ENCODE measurements around the gene MRRF.

Gene MRRF

GRCh38 chr9:122268041-122268814 lies 3.5 kb downstream of the MRRF start:
- no peak overlapping the region for H3K4me3 ChIP-seq (ENCODE audit: control insufficient read depth in 1 of 7, extremely low read depth in 1 of 7, insufficient read depth in 4 of 7, low read depth in 2 of 7, low read length in 6 of 7)
- peaks cover 19 to 25% (median 21%) of the 10 kb centered on the region in 4 experiments for H3K4me1 ChIP-seq (ENCODE audit: control extremely low read depth in 1 of 4, control insufficient read depth in 4 of 4, insufficient read depth in 4 of 4, low read length in 3 of 4)
- no peak overlapping the region for H3K27ac ChIP-seq (ENCODE audit: insufficient read depth in 1 of 2, low read depth in 1 of 2, low read length in 2 of 2, poor library complexity in 1 of 2, severe bottlenecking in 2 of 2)
- DNase-seq = peak in 1 of 3 donors; percentile 24
- ChIA-PET POLR2A (no interaction called here), CTCF (interaction anchor here (1.4 to 1.8 kb wide), 2 partner anchors 10 to 17 kb away, joined by 3 read pairs; no protein-coding TSS in a partner anchor)
- peaks cover 2 to 17% (median 13%) of the 10 kb centered on the region in 4 experiments for H3K36me3 ChIP-seq (ENCODE audit: control insufficient read depth in 4 of 4, insufficient read depth in 4 of 4, low read length in 3 of 4)
- no peaks in the 10 kb centered on the region for H3K27me3 ChIP-seq (replicated peaks in 2 of 5; ENCODE audit: control insufficient read depth in 4 of 5, insufficient read depth in 5 of 5, low read length in 4 of 5)
- WGBS (ENCODE audit: insufficient coverage) = 96% methylated on average over 5 of the region's 6 CpGs
- H3K9me3 ChIP-seq (ENCODE audit: control extremely low read depth in 1 of 5, control insufficient read depth in 4 of 5, insufficient read depth in 2 of 5, low read depth in 1 of 5, low read length in 4 of 5) = no peaks in the 10 kb centered on the region

GRCh38 chr9:122274055-122274454 lies 9.4 kb downstream of the MRRF start:
- Histone ChIP-seq H3K27me3 (replicated peaks in 2 of 5; ENCODE audit: control insufficient read depth in 4 of 5, insufficient read depth in 5 of 5, low read length in 4 of 5) (no peaks in the 10 kb centered on the region), H3K36me3 (ENCODE audit: control insufficient read depth in 4 of 4, insufficient read depth in 4 of 4, low read length in 3 of 4) (peaks cover 6 to 43% (median 22%) of the 10 kb centered on the region in 4 experiments), H3K27ac (ENCODE audit: insufficient read depth in 1 of 2, low read depth in 1 of 2, low read length in 2 of 2, poor library complexity in 1 of 2, severe bottlenecking in 2 of 2) (no peak overlapping the region), H3K4me3 (ENCODE audit: control insufficient read depth in 1 of 7, extremely low read depth in 1 of 7, insufficient read depth in 4 of 7, low read depth in 2 of 7, low read length in 6 of 7) (no peak overlapping the region), H3K4me1 (ENCODE audit: control extremely low read depth in 1 of 4, control insufficient read depth in 4 of 4, insufficient read depth in 4 of 4, low read length in 3 of 4) (no peaks in the 10 kb centered on the region), H3K9me3 (ENCODE audit: control extremely low read depth in 1 of 5, control insufficient read depth in 4 of 5, insufficient read depth in 2 of 5, low read depth in 1 of 5, low read length in 4 of 5) (peaks cover 0 to 9% (median 5%) of the 10 kb centered on the region in 5 experiments)
- 100% methylated on average over 2 of the region's 2 CpGs for WGBS (ENCODE audit: insufficient coverage)
- DNase-seq = no peak
- ChIA-PET POLR2A (no interaction called here), CTCF (no interaction called here)

DNA sequence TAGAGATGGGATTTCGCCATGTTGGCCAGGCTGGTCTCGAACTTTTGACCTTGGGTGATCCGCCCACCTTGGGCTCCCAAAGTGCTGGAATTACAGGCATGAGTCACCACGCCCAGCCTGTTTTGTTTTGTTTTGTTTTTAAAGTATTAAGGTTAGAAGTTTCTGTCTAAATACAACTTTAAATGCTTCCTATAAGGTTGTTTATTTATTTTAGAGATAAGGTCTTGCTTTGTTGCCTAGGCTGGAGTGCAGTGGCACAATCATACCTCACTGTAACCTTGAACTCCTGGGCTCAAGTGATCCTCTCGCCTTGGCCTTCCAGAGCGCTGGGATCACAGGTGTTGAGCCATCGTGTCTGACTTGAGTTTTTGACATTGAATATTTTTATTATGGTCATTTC lies 11.4 kb downstream of the MRRF start:
- 93% methylated on average over 3 of the region's 7 CpGs for WGBS (ENCODE audit: insufficient coverage)
- no peaks in the 10 kb centered on the region for H3K4me1 ChIP-seq (ENCODE audit: control extremely low read depth in 1 of 4, control insufficient read depth in 4 of 4, insufficient read depth in 4 of 4, low read length in 3 of 4)
- peaks cover 0 to 9% (median 5%) of the 10 kb centered on the region in 5 experiments for H3K9me3 ChIP-seq (ENCODE audit: control extremely low read depth in 1 of 5, control insufficient read depth in 4 of 5, insufficient read depth in 2 of 5, low read depth in 1 of 5, low read length in 4 of 5)
- POLR2A ChIA-PET = interaction anchor here (0.7 kb wide), 1 partner anchor 9 kb away, joined by 3 read pairs; no protein-coding TSS in a partner anchor
- no peak overlapping the region for H3K27ac ChIP-seq (ENCODE audit: insufficient read depth in 1 of 2, low read depth in 1 of 2, low read length in 2 of 2, poor library complexity in 1 of 2, severe bottlenecking in 2 of 2)
- H3K27me3 ChIP-seq (replicated peaks in 2 of 5; ENCODE audit: control insufficient read depth in 4 of 5, insufficient read depth in 5 of 5, low read length in 4 of 5) = no peaks in the 10 kb centered on the region
- H3K4me3 ChIP-seq (ENCODE audit: control insufficient read depth in 1 of 7, extremely low read depth in 1 of 7, insufficient read depth in 4 of 7, low read depth in 2 of 7, low read length in 6 of 7) = no peak overlapping the region
- no peak for DNase-seq
- H3K36me3 ChIP-seq (ENCODE audit: control insufficient read depth in 4 of 4, insufficient read depth in 4 of 4, low read length in 3 of 4) = peaks cover 4 to 48% (median 26%) of the 10 kb centered on the region in 4 experiments
- CTCF ChIA-PET = interaction anchor here (1.9 kb wide), 1 partner anchor 11 kb away, joined by 9 read pairs; no protein-coding TSS in a partner anchor

DNA sequence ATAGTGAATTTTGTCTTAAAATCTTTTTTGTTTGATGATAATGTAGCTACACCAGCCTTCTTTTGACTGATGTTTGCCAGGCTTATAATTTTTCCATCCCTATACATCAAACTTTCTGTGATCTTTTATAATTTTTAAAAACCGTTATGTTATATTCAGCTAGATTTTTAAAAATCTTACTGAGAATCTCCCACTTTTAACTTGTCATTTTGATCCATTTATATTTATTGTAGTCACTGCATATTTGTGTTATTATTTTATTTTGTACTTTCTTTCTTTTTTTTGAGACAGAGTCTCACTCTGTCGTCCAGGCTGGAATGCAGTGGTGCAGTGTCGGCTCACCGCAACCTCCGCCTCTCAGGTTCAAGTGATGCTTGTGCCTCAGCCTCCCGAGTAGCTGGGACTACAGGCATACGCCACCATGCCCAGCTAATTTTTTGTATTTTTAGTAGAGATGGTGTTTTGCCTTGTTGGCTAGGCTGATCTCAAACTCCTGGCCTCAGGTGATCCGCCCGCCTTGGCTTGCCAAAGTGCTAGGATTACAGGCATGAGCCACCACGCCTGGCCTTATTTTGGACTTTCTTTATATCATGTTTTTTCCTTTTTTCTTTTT lies 12.7 kb downstream of the MRRF start:
- ChIA-PET CTCF (interaction anchor here (1.3 to 1.9 kb wide), 4 partner anchors 9 to 62 kb away, joined by 3 to 9 read pairs (median 3); partner anchors contain the start of genes MRRF and RBM18), POLR2A (no interaction called here)
- Histone ChIP-seq H3K4me1 (ENCODE audit: control extremely low read depth in 1 of 4, control insufficient read depth in 4 of 4, insufficient read depth in 4 of 4, low read length in 3 of 4) (no peaks in the 10 kb centered on the region), H3K4me3 (ENCODE audit: control insufficient read depth in 1 of 7, extremely low read depth in 1 of 7, insufficient read depth in 4 of 7, low read depth in 2 of 7, low read length in 6 of 7) (no peak overlapping the region), H3K27ac (ENCODE audit: insufficient read depth in 1 of 2, low read depth in 1 of 2, low read length in 2 of 2, poor library complexity in 1 of 2, severe bottlenecking in 2 of 2) (no peak overlapping the region), H3K9me3 (ENCODE audit: control extremely low read depth in 1 of 5, control insufficient read depth in 4 of 5, insufficient read depth in 2 of 5, low read depth in 1 of 5, low read length in 4 of 5) (peaks cover 0 to 9% (median 5%) of the 10 kb centered on the region in 5 experiments), H3K27me3 (replicated peaks in 2 of 5; ENCODE audit: control insufficient read depth in 4 of 5, insufficient read depth in 5 of 5, low read length in 4 of 5) (no peaks in the 10 kb centered on the region), H3K36me3 (ENCODE audit: control insufficient read depth in 4 of 4, insufficient read depth in 4 of 4, low read length in 3 of 4) (peaks cover 10 to 46% (median 31%) of the 10 kb centered on the region in 4 experiments)
- DNase-seq = no peak
- WGBS (ENCODE audit: insufficient coverage) = 100% methylated on average over 6 of the region's 10 CpGs

DNA sequence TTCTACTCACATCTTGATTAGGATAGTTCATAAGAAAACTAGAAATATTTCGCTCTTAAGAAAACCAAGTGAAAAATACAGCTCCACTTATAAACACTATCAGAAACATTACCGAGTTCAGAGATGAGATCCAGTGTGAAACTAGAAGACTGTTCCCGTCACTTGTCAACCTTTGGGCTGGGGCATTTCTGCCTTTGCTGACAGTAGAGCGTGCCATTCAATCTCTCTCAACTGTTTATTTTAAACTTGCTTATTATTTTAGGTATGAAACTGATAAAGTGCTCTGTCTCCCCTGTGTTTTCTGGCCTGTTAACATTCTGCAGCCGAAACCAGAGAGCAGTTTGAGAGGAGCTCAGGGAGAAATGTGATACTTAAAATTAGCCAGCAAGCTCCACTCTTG lies 16.7 kb downstream of the MRRF start:
- POLR2A ChIA-PET = no interaction called here
- peaks cover 11 to 59% (median 34%) of the 10 kb centered on the region in 4 experiments for H3K36me3 ChIP-seq (ENCODE audit: control insufficient read depth in 4 of 4, insufficient read depth in 4 of 4, low read length in 3 of 4)
- WGBS (ENCODE audit: insufficient coverage) = 100% methylated on average over 4 of the region's 5 CpGs
- DNase-seq = no peak
- CTCF ChIA-PET = interaction anchor here (1.0 kb wide), 1 partner anchor 8 kb away, joined by 5 read pairs; no protein-coding TSS in a partner anchor
- H3K4me1 ChIP-seq (ENCODE audit: control extremely low read depth in 1 of 4, control insufficient read depth in 4 of 4, insufficient read depth in 4 of 4, low read length in 3 of 4) = no peaks in the 10 kb centered on the region
- H3K27ac ChIP-seq (ENCODE audit: insufficient read depth in 1 of 2, low read depth in 1 of 2, low read length in 2 of 2, poor library complexity in 1 of 2, severe bottlenecking in 2 of 2) = no peak overlapping the region
- H3K27me3 ChIP-seq (replicated peaks in 2 of 5; ENCODE audit: control insufficient read depth in 4 of 5, insufficient read depth in 5 of 5, low read length in 4 of 5) = no peaks in the 10 kb centered on the region
- H3K4me3 ChIP-seq (ENCODE audit: control insufficient read depth in 1 of 7, extremely low read depth in 1 of 7, insufficient read depth in 4 of 7, low read depth in 2 of 7, low read length in 6 of 7) = no peak overlapping the region
- H3K9me3 ChIP-seq (ENCODE audit: control extremely low read depth in 1 of 5, control insufficient read depth in 4 of 5, insufficient read depth in 2 of 5, low read depth in 1 of 5, low read length in 4 of 5) = peaks cover 0 to 9% (median 5%) of the 10 kb centered on the region in 5 experiments

DNA sequence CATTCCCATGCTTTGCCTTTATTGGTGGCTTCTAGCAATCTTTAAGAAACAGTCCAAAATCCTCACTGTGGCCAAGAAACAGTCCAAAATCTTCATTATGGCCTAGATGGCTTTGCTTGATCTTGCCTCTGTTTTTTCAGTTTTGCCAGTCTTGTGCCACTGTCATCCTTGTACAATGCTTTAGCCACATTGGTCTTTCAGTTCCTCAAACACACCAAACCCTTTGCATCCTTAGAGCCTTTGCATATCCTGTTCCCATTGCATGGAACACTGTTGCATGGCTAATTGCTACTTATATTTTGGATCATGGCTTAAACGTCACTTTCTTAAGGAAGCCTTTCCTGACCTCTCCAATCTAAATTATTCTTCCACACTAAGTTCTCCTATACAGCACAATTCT lies 22.1 kb downstream of the MRRF start:
- no peak overlapping the region for H3K27ac ChIP-seq (ENCODE audit: insufficient read depth in 1 of 2, low read depth in 1 of 2, low read length in 2 of 2, poor library complexity in 1 of 2, severe bottlenecking in 2 of 2)
- peaks cover 15 to 82% (median 48%) of the 10 kb centered on the region in 4 experiments for H3K36me3 ChIP-seq (ENCODE audit: control insufficient read depth in 4 of 4, insufficient read depth in 4 of 4, low read length in 3 of 4)
- no peaks in the 10 kb centered on the region for H3K9me3 ChIP-seq (ENCODE audit: control extremely low read depth in 1 of 5, control insufficient read depth in 4 of 5, insufficient read depth in 2 of 5, low read depth in 1 of 5, low read length in 4 of 5)
- POLR2A ChIA-PET = no interaction called here
- no CpG with 5 or more reads among the region's 1 CpG for WGBS (ENCODE audit: insufficient coverage)
- CTCF ChIA-PET = interaction anchor here (1.0 to 2.1 kb wide), 2 partner anchors 10 to 63 kb away, joined by 4 to 9 read pairs; no protein-coding TSS in a partner anchor
- H3K4me3 ChIP-seq (ENCODE audit: control insufficient read depth in 1 of 7, extremely low read depth in 1 of 7, insufficient read depth in 4 of 7, low read depth in 2 of 7, low read length in 6 of 7) = no peak overlapping the region
- H3K27me3 ChIP-seq (replicated peaks in 2 of 5; ENCODE audit: control insufficient read depth in 4 of 5, insufficient read depth in 5 of 5, low read length in 4 of 5) = no peaks in the 10 kb centered on the region
- no peak for DNase-seq
- no peaks in the 10 kb centered on the region for H3K4me1 ChIP-seq (ENCODE audit: control extremely low read depth in 1 of 4, control insufficient read depth in 4 of 4, insufficient read depth in 4 of 4, low read length in 3 of 4)
